ENCODE results near the gene ZBTB5.
"Not testable (repeated sequence)": the region's sequence is repeated elsewhere in the genome, so short reads cannot be mapped to it uniquely, and the experiment has no call there.

ZBTB5 gene

GRCh38 chr9:37485389-37486255 lies 20.4 kb upstream of the ZBTB5 start, which contains the start of gene POLR1E:
TSS of gene POLR1E (plus strand) at chr9:37485948. CDS start at chr9:37486048, 100 bp downstream.
- Histone ChIP-seq H3K4me1 (ENCODE audit: insufficient read depth, insufficient read length) (peaks cover 10% of the 10 kb centered on the region), H3K9ac (ENCODE audit: insufficient read length, low read depth) (peak within 1 kb of the TSS; percentile 90), H3K4me3 (ENCODE audit: insufficient read length, low read depth) (peak within 1 kb of the TSS; percentile 96), H3K36me3 (ENCODE audit: insufficient read depth, insufficient read length, low read length) (peaks cover 35% of the 10 kb centered on the region), H3K9me3 (ENCODE audit: insufficient read depth, low read length) (no peaks in the 10 kb centered on the region), H3K27me3 (ENCODE audit: insufficient read depth, insufficient read length) (no peaks in the 10 kb centered on the region)
- TF ChIP-seq SUZ12 (IDR thresholded peaks at IDR 0.05; ENCODE audit: extremely low read depth, insufficient read depth, insufficient read length) = no peak
- no peak for TF ChIP-seq YY1 (IDR thresholded peaks at IDR 0.05; ENCODE audit: insufficient read depth, insufficient read length)
- TF ChIP-seq ZNF274 (IDR thresholded peaks at IDR 0.05; ENCODE audit: low read depth, low read length) = no peak
- peak; percentile 95 for DNase-seq (ENCODE audit: low read depth, low spot score)

GRCh38 chr9:37480759-37481158 lies 15.5 kb upstream of the ZBTB5 start:
- H3K27me3 ChIP-seq (ENCODE audit: insufficient read depth, insufficient read length) = no peaks in the 10 kb centered on the region
- peaks cover 1% of the 10 kb centered on the region; the same call in 1 of the 2 replicates for H3K9me3 ChIP-seq (ENCODE audit: insufficient read depth, low read length)
- no peak for DNase-seq (ENCODE audit: low read depth, low spot score)
- TF ChIP-seq SUZ12 (IDR thresholded peaks at IDR 0.05; ENCODE audit: extremely low read depth, insufficient read depth, insufficient read length) = no peak
- TF ChIP-seq YY1 (IDR thresholded peaks at IDR 0.05; ENCODE audit: insufficient read depth, insufficient read length) = no peak
- no peak for TF ChIP-seq ZNF274 (IDR thresholded peaks at IDR 0.05; ENCODE audit: low read depth, low read length)
- H3K4me3 ChIP-seq (ENCODE audit: insufficient read length, low read depth) = no peak overlapping the region
- no peaks in the 10 kb centered on the region for H3K4me1 ChIP-seq (ENCODE audit: insufficient read depth, insufficient read length)
- H3K36me3 ChIP-seq (ENCODE audit: insufficient read depth, insufficient read length, low read length) = no peaks in the 10 kb centered on the region
- H3K9ac ChIP-seq (ENCODE audit: insufficient read length, low read depth) = no peak overlapping the region

DNA sequence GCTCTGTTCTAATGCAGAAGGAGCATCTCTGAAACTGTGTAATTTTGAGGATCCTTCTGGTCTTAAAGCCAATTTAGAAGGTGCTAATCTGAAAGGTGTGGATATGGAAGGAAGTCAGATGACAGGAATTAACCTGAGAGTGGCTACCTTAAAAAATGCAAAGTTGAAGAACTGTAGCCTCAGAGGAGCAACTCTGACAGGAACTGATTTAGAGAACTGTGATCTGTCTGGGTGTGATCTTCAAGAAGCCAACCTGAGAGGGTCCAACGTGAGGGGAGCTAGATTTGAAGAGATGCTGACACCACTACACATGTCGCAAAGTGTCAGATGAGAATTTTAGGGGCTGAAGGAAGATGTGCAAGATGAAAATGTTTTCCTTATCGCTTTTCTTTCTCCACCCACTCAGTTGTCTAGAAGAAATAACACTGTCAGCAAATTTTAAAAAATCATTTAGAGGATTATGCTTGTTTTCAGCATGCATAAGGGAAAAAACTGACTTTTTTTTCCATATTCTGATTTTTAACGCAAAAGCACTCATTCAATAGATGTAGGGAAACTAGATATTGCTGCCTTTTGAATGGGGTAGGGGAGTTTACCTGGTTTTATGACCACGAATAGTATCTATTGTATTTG lies 12.9 kb upstream of the ZBTB5 start:
- DNase-seq (ENCODE audit: low read depth, low spot score) = not testable (repeated sequence)

DNA sequence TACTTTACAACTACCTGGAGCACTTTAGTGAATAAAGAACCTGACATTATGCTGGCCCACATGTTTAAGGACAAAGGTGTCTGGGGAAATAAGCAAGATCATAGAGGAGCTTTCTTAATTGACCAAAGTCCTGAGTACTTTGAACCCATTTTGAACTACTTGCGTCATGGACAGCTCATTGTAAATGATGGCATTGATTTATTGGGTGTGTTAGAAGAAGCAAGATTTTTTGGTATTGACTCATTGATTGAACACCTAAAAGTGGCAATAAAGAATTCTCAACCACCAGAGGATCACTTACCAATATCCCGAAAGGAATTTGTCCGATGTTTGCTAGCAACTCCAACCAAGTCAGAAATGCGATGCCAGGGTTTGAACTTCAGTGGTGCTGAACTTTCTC lies 12.2 kb upstream of the ZBTB5 start:
- not testable (repeated sequence) for H3K27me3 ChIP-seq (ENCODE audit: insufficient read depth, insufficient read length); H3K36me3 ChIP-seq (ENCODE audit: insufficient read depth, insufficient read length, low read length); H3K9ac ChIP-seq (ENCODE audit: insufficient read length, low read depth); H3K4me3 ChIP-seq (ENCODE audit: insufficient read length, low read depth); H3K4me1 ChIP-seq (ENCODE audit: insufficient read depth, insufficient read length); DNase-seq (ENCODE audit: low read depth, low spot score)
- peaks cover 19% of the 10 kb centered on the region for H3K9me3 ChIP-seq (ENCODE audit: insufficient read depth, low read length)

More for the DNA sequence above, 12.9 kb upstream of the ZBTB5 start:
- H3K36me3 ChIP-seq (ENCODE audit: insufficient read depth, insufficient read length, low read length); H3K4me1 ChIP-seq (ENCODE audit: insufficient read depth, insufficient read length); H3K27me3 ChIP-seq (ENCODE audit: insufficient read depth, insufficient read length); H3K9ac ChIP-seq (ENCODE audit: insufficient read length, low read depth); H3K4me3 ChIP-seq (ENCODE audit: insufficient read length, low read depth): not testable (repeated sequence)
- peaks cover 19% of the 10 kb centered on the region for H3K9me3 ChIP-seq (ENCODE audit: insufficient read depth, low read length)

- DNase-seq (ENCODE audit: low read depth, low spot score) = no peak
- no peak overlapping the region for H3K9ac ChIP-seq (ENCODE audit: insufficient read length, low read depth)
Measured at GRCh38 chr9:37476930-37477329, 11.7 kb upstream of the ZBTB5 start.

GRCh38 chr9:37474438-37474837 lies 9.2 kb upstream of the ZBTB5 start:
- Histone ChIP-seq H3K36me3 (ENCODE audit: insufficient read depth, insufficient read length, low read length) (no peaks in the 10 kb centered on the region), H3K27me3 (ENCODE audit: insufficient read depth, insufficient read length) (no peaks in the 10 kb centered on the region), H3K4me3 (ENCODE audit: insufficient read length, low read depth) (no peak overlapping the region), H3K9me3 (ENCODE audit: insufficient read depth, low read length) (peaks cover 19% of the 10 kb centered on the region), H3K9ac (ENCODE audit: insufficient read length, low read depth) (no peak overlapping the region), H3K4me1 (ENCODE audit: insufficient read depth, insufficient read length) (no peaks in the 10 kb centered on the region)
- DNase-seq (ENCODE audit: low read depth, low spot score) = no peak
- no peak for TF ChIP-seq YY1 (IDR thresholded peaks at IDR 0.05; ENCODE audit: insufficient read depth, insufficient read length)
- no peak for TF ChIP-seq SUZ12 (IDR thresholded peaks at IDR 0.05; ENCODE audit: extremely low read depth, insufficient read depth, insufficient read length)
- no peak for TF ChIP-seq ZNF274 (IDR thresholded peaks at IDR 0.05; ENCODE audit: low read depth, low read length)

More at GRCh38 chr9:37476930-37477329, 11.7 kb upstream of the ZBTB5 start:
- H3K4me3 ChIP-seq (ENCODE audit: insufficient read length, low read depth) = no peak overlapping the region
- H3K36me3 ChIP-seq (ENCODE audit: insufficient read depth, insufficient read length, low read length) = no peaks in the 10 kb centered on the region
- peaks cover 19% of the 10 kb centered on the region for H3K9me3 ChIP-seq (ENCODE audit: insufficient read depth, low read length)
- no peak for TF ChIP-seq SUZ12 (IDR thresholded peaks at IDR 0.05; ENCODE audit: extremely low read depth, insufficient read depth, insufficient read length)
- TF ChIP-seq ZNF274 (IDR thresholded peaks at IDR 0.05; ENCODE audit: low read depth, low read length) = no peak
- TF ChIP-seq YY1 (IDR thresholded peaks at IDR 0.05; ENCODE audit: insufficient read depth, insufficient read length) = no peak
- no peaks in the 10 kb centered on the region for H3K4me1 ChIP-seq (ENCODE audit: insufficient read depth, insufficient read length)
- H3K27me3 ChIP-seq (ENCODE audit: insufficient read depth, insufficient read length) = no peaks in the 10 kb centered on the region

GRCh38 chr9:37473982-37474381 lies 8.7 kb upstream of the ZBTB5 start:
- peaks cover 19% of the 10 kb centered on the region for H3K9me3 ChIP-seq (ENCODE audit: insufficient read depth, low read length)
- H3K27me3 ChIP-seq (ENCODE audit: insufficient read depth, insufficient read length); H3K4me1 ChIP-seq (ENCODE audit: insufficient read depth, insufficient read length); H3K36me3 ChIP-seq (ENCODE audit: insufficient read depth, insufficient read length, low read length); H3K4me3 ChIP-seq (ENCODE audit: insufficient read length, low read depth); H3K9ac ChIP-seq (ENCODE audit: insufficient read length, low read depth); DNase-seq (ENCODE audit: low read depth, low spot score): not testable (repeated sequence)
